Posterior vena cava (tissue), 2 donors: Measurements from ENCODE around the gene C1orf116. TPM values are rescaled to one million over a fixed set of nuclear protein-coding genes. Genes with fewer than 3 reads are reported as not detected.

Source experiments
- DNase-seq: peaks from one replicate; pipeline ENCODE4 v3.0.0-alpha.2; 2020; ENCODE audit warnings: low spot score
- intact Hi-C, 2 donors: fragments of 100-400 bp; cut with DNase I; formaldehyde crosslinking; loops; one replicate each; pipeline versions ENCODE4 v1.14.1 to v1.14.2; 2022 to 2023
- total RNA-seq, 2 donors: library from RNA; stranded (reverse); fragmentation: NEBNext Ultra II Directional; extraction: Animal tissue kit (Norgen Biotek cat#: 25700); gene quantifications; one replicate each; pipeline ENCODE4 v1.2.1, GENCODE V29; 2021
- donor health status: DM: yes; HTN: yes; CAD: no.
- donor health status: DM: yes; HTN: yes; CAD: no.

The C1orf116 gene
- total RNA-seq, 2 donors from 2014 or later = not detected

GRCh38 chr1:207007352-207008033 is 25.1 kb downstream of the C1orf116 start:
- intact Hi-C loops = no loop called here
- DNase-seq = no peak

GRCh38 chr1:207006914-207007313 is 25.6 kb downstream of the C1orf116 start:
- intact Hi-C loops = no loop called here
- DNase-seq = no peak

DNA sequence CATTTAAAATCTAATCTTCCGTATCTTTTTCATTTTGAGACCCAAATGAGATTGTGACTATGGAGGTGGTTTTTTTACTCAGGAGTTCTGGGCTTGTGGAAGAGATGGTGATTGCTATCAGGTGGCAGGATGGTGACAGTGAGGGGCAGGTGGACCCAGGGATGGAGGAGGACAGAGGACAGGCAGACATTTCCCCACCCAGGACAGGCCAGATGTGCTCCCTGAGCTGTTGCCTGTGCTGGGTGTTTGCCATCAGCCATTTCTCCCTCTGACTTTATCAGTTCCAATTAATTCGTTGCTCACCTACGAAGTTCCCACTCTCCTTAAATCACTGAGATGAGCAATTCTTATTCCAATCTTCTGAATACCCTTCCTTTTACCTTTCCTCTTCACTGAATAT is 26.5 kb downstream of the C1orf116 start:
- no peak for DNase-seq
- intact Hi-C loops = no loop called here

- no peak for DNase-seq
These were observed 27.4 kb downstream of the C1orf116 start for GRCh38 chr1:207004931-207005830.

DNA sequence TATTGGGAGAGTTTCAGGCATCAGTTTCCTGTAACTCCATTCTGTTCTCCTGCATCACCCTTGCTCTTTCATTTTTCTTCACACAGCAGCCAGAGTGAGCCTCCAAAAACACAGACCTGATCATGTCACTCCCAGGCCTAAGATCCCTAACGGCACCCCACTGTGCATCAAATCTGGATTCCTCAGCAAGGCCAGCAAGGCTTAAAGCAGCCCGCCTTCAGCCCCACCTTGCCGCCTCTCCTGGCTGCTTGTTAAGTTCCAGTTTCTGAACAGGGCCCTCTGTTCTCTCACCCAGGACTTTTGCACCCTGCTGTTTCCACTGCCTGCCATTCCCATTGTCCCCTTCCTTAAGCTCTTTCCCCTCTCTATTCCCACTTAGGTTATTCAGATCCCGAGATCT is 29.3 kb downstream of the C1orf116 start:
- DNase-seq = no peak
- intact Hi-C loops = no loop called here

More at GRCh38 chr1:207004931-207005830, 27.4 kb downstream of the C1orf116 start:
- intact Hi-C loops = no loop called here

- DNase-seq = no peak
- intact Hi-C loops = no loop called here
These were observed 29.8 kb downstream of the C1orf116 start for GRCh38 chr1:207002724-207003146.

DNA sequence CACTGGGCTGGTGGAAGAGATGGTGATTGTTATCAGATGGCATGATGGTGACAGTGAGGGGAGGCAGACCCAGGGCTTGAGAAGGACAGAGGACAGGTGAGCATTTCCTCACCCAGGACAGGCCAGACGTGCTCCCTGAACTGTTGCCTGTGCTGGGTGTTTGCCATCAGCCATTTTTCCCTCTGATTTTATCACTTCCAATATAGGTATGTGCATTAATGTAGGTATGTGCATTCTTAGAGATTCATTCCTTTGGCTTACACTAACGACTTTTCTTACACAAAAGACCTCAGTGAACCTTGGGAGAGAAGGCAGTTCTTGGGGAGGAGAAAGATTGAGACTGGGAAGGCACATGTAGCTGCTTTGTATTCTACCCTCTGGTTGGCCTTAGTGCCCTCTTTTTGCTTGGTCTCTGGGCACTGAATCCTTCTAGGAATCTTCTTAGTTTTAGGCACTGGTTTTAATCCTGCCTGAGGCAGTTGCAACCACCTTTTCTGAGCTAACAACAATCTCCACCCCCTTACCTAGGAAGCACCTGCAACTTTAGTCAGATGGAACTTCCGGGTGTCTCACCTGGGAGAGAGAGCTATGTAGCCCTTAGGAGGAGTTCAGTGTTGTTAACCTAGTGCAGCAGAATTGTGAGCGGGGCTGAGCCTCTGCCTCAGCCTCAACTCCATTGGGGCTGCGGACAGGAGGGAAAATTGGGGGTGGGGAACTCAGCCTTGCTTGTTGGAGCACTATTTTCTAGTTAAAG is 30.9 kb downstream of the C1orf116 start:
- no peak for DNase-seq
- intact Hi-C loops = no loop called here

- intact Hi-C loops = no loop called here
These were observed 31.8 kb downstream of the C1orf116 start for GRCh38 chr1:207000651-207001291.

GRCh38 chr1:206998816-206999215 is 33.7 kb downstream of the C1orf116 start:
- no peak for DNase-seq

More at GRCh38 chr1:207000651-207001291, 31.8 kb downstream of the C1orf116 start:
- DNase-seq = no peak

GRCh38 chr1:206992790-206993189 is 39.8 kb downstream of the C1orf116 start:
- no peak for DNase-seq
- intact Hi-C loops = loop anchor here in 1 of 2 donors (5.0 kb wide), 1 partner anchor 430 kb away; no protein-coding TSS in a partner anchor

More at GRCh38 chr1:206998816-206999215, 33.7 kb downstream of the C1orf116 start:
- intact Hi-C loops = no loop called here

DNA sequence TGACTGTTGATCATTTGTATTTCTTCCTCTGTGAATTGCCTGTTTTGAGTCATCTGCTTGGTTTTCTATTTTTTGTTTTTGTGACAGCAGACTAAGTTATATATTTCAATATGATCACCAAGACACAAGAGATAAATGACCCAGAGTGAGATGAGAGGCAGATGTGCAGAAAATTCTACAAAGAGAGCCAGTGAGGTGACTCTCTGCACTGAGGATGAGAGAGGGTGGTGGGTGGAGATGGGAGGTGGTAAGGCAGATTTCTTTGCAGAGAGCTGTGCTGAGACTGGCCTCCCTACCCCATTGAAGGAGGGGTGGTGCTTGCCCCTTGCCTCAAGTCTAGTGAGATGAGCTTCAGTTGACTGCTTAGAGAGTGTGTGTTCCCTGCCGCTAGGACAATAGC is 44.7 kb downstream of the C1orf116 start:
- intact Hi-C loops = no loop called here
- DNase-seq = no peak

GRCh38 chr1:206986885-206987284 is 45.7 kb downstream of the C1orf116 start:
- no peak for DNase-seq
- intact Hi-C loops = no loop called here

- intact Hi-C loops = no loop called here
- DNase-seq = no peak
These were observed 46.2 kb downstream of the C1orf116 start for GRCh38 chr1:206986402-206986801.

DNA sequence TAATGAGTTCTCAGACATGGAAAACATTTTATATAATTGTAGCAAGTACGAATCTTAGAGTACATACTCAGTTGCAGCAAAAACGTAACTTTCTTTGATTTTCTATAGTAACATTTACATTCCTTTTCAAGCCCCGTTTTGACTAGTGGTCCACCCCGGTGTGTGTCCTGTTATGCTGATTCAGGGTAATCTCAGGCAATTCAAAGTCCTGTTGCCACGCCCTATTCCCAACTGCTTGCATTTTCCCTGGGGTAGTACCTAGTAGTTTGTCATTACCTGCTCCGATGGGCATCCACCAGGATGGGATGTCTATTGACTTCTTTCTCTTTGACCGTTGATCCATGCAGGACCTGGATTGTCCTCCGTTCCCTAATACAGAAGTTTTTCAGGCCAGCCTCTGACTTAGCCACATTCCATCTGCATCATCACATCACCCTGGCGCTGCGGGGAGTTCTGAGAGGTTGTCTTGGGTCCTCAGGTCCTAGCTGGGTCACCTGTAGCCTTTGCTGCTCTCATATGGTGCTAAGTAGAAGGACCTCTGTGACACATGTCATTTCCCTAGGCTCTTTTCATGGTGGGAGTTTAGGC is 47.3 kb downstream of the C1orf116 start:
- intact Hi-C loops = no loop called here
- no peak for DNase-seq

- intact Hi-C loops = no loop called here
- no peak for DNase-seq
These were observed 50.3 kb downstream of the C1orf116 start for GRCh38 chr1:206982216-206982615.

GRCh38 chr1:206979379-206980043 is 53.0 kb downstream of the C1orf116 start:
- DNase-seq = no peak
- intact Hi-C loops = loop anchor here in 1 of 2 donors (1.0 kb wide), 1 partner anchor 43 kb away; no protein-coding TSS in a partner anchor

DNA sequence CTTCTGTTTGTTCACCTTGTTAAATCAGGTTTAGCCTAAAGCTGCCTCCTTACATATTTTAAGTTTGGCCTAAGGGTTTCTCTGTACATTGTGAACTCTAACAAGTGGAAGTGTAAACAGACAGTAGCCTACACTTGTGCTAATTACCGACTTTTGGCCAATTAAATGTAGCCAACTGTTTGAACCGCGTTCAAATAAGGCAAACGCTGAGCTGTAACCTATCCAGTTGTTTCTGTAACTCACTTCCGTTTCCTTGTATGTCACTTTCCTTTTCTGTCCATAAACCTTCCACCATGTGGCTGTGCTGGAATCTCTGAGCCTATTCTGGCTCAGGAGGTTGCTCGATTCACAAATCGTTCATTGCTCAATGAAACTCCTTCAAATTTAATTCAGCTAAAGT is 54.3 kb downstream of the C1orf116 start:
- no peak for DNase-seq
- intact Hi-C loops = no loop called here

DNA sequence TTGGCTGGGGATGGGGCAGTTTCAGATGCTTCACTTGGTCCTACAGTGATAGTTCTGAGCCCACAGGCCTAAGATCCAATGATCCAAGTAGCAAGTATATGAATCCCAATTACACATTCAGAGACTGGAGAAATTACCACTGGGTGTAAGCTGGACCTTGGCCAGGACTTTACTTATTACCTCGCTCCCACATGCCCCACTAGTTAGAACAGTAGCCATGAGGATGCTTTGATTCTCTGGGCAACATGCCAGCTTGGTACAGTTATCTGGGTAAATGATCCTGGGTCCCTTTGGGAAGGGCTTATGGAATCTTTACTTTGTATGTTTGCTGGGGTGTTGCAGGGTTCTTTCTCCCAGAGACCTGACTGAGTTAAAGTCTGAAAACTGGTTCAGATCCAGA is 57.2 kb downstream of the C1orf116 start:
- DNase-seq = no peak
- intact Hi-C loops = no loop called here
